GM12891 (cell line): ENCODE measurements around the gene TMEM41B.
A peak's percentile ranks its signal among the peaks of the same experiment; 100 is the strongest.
"Not testable (repeated sequence)": the region's sequence is repeated elsewhere in the genome, so short reads cannot be mapped to it uniquely, and the experiment has no call there.

Source experiments
- DNase-seq: peaks from one replicate; pipeline ENCODE4 v3.0.0; 2011; ENCODE audit warnings: low spot score; ENCODE audit not compliant: insufficient read length
- FAIRE-seq: peaks from 2 replicates; lab custom pipeline; 2011; peaks lifted over from hg19 to GRCh38; lab: Jason Lieb, UNC
- PAX5 ChIP-seq: IDR thresholded peaks from 2 replicates; pipeline ENCODE4 v1.6.1; 2011; ENCODE audit warnings: low read length, moderate library complexity, mild to moderate bottlenecking; ENCODE audit not compliant: insufficient read depth, severe bottlenecking
- POLR2A ChIP-seq: IDR thresholded peaks from 2 replicates; pipeline ENCODE4 v1.6.1; 2011; ENCODE audit warnings: low read depth, low read length, control low read depth
- POLR2AphosphoS5 ChIP-seq: IDR thresholded peaks from 2 replicates; pipeline ENCODE4 v1.6.1; 2011; ENCODE audit warnings: low read depth, low read length, control low read depth
- POU2F2 ChIP-seq: IDR thresholded peaks from 2 replicates; pipeline ENCODE4 v1.6.1; 2011; ENCODE audit warnings: low read depth, mild to moderate bottlenecking, control low read depth, low read length, moderate library complexity
- SPI1 ChIP-seq: IDR thresholded peaks from 2 replicates; pipeline ENCODE4 v1.6.1; 2011; ENCODE audit warnings: low read depth, low read length, control low read depth
- TAF1 ChIP-seq: IDR thresholded peaks from 2 replicates; pipeline ENCODE4 v1.6.1; 2011; ENCODE audit warnings: low read depth, low read length, control low read depth

The TMEM41B gene

DNA sequence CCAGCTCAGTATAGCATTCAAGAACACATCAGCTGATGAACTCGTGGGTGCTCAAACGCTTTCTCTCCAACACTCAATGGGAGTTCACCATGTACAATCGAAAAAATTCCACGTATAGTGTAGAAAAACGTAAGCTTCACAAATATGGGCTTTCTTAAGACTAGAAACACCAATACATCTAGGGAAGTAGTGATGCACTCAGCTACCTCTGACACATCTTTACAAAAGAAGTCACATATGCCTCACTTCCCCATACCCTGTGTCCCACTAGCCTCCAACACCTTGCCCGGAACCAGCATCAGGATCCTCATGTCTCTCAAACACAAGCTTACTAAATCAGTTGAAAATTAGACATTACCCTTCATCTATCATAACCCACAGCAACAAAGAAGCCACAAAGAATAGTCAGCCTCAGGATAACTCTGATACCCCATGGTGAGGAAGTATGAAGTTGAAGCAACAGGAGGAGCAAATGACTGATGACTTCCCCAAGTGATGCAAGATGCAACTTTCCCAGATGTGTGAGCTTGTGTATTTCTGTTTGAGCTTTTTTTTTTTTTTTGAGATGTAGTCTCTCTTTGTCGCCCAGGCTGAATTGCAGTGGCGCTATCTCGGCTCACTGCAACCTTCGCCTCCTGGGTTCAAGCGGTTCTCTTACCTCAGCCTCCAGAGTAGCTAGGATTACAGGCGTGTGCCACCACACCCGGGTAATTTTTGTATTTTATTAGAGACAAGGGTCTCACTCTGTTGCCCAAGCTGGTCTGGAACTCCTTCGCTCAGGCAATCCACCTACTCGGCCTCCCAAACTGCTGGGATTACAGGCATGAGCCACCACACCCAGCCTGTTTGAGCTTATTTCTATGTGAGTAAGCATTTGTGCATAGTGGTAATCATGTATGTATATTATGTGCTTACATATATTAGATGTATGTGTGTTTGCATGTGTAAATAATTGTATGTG, 40.7 kb downstream of the TMEM41B start:
- TF ChIP-seq SPI1 (peak; percentile 34; the same call in 1 of the 2 replicates), POLR2A (no peak)
- DNase-seq (no peak), FAIRE-seq (peak; percentile 40)

DNA sequence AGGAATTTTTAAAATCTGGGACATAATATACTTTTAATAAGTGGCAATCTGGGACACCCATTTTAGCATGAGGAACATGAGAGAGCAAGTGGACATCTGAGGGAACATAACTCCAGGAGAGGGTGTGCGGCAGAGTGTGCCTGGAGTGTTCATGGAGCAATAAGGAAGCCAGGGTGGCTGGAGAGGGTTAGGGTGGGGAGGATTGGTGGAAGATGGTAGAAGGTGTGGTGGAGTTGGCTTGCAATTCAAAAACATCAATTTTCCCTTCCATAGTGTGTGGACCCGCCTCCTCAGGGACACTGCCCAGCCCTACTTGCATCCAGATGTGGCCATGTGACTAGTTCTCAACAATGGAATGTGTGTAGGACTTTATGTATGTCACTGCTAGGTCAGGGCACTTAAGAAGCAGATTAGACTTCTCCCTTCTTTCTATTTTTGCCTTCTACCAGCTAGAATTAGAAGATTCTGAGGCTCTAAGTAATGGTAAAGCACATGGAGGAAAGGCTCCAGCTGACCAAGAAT, 44.8 kb downstream of the TMEM41B start:
- DNase-seq (no peak), FAIRE-seq (peak; percentile 20)
- TF ChIP-seq POLR2AphosphoS5 = no peak
- no peak for TF ChIP-seq POLR2A
- no peak for TF ChIP-seq PAX5
- no peak for TF ChIP-seq SPI1
- no peak for TF ChIP-seq POU2F2
- TF ChIP-seq TAF1 = no peak

DNA sequence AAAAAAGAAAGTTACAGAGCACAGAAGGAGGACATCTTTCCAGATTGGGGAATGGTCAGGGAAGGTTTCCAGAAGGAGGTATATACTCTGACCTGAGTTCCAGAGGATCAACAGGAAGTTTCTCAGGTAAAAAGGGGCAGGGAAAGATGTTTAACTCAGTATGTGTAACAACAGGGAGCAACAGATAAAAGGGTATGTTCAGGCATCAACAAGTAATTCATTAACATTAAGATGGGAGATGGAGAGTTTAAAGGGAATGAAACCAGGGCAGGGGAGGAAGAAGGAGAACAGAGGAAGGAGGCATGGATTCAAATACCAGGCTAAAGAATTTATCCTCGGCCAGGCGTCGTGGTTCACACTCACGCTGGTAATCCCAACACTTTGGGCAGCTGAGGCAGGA, 46.7 kb downstream of the TMEM41B start:
- DNase-seq (no peak), FAIRE-seq (no peak)
- TF ChIP-seq POLR2A (no peak), POLR2AphosphoS5 (no peak), PAX5 (no peak), TAF1 (no peak), SPI1 (no peak), POU2F2 (no peak)

DNA sequence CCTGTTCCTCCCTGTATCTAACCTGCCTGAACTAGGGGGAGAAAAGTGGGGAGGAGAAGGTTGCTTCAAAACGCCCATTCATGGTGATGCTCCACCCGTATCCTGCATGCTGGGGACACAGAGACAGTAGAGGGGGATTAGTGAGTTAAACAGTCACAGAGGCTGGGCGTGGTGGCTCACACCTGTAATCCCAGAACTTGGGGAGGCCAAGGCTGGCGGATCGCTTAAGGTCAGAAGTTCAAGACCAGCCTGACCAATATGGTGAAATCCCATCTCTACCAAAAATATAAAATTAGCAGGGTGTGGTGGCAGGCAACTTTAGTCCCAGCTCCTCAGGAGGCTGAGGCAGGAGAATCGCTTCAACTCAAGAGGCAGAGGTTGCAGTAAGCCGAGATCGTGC, 47.5 kb downstream of the TMEM41B start:
- FAIRE-seq (no peak), DNase-seq (no peak)
- no peak for TF ChIP-seq TAF1
- TF ChIP-seq POLR2A = no peak
- TF ChIP-seq POLR2AphosphoS5 = no peak
- TF ChIP-seq POU2F2 = no peak
- no peak for TF ChIP-seq SPI1
- TF ChIP-seq PAX5 = no peak

GRCh38 chr11:9266132-9266736, 48.2 kb downstream of the TMEM41B start:
- DNase-seq (no peak), FAIRE-seq (no peak)
- TF ChIP-seq POU2F2 = no peak
- TF ChIP-seq SPI1 = no peak
- TF ChIP-seq TAF1 = no peak
- TF ChIP-seq PAX5 = no peak
- no peak for TF ChIP-seq POLR2AphosphoS5
- no peak for TF ChIP-seq POLR2A

GRCh38 chr11:9265211-9266131, 48.9 kb downstream of the TMEM41B start, which contains the start of gene DENND5A:
Gene DENND5A, minus strand, starts transcription at chr11:9265350. Its CDS starts 281 bp downstream, at chr11:9265069.
- FAIRE-seq (peak; percentile 81), DNase-seq (peak; percentile 89)
- no peak for TF ChIP-seq TAF1
- peak; percentile 6 for TF ChIP-seq PAX5
- peak; percentile 29; the same call in 1 of the 2 replicates for TF ChIP-seq POLR2A
- peak; percentile 55; the same call in 1 of the 2 replicates for TF ChIP-seq POLR2AphosphoS5
- TF ChIP-seq POU2F2 = no peak

DNA sequence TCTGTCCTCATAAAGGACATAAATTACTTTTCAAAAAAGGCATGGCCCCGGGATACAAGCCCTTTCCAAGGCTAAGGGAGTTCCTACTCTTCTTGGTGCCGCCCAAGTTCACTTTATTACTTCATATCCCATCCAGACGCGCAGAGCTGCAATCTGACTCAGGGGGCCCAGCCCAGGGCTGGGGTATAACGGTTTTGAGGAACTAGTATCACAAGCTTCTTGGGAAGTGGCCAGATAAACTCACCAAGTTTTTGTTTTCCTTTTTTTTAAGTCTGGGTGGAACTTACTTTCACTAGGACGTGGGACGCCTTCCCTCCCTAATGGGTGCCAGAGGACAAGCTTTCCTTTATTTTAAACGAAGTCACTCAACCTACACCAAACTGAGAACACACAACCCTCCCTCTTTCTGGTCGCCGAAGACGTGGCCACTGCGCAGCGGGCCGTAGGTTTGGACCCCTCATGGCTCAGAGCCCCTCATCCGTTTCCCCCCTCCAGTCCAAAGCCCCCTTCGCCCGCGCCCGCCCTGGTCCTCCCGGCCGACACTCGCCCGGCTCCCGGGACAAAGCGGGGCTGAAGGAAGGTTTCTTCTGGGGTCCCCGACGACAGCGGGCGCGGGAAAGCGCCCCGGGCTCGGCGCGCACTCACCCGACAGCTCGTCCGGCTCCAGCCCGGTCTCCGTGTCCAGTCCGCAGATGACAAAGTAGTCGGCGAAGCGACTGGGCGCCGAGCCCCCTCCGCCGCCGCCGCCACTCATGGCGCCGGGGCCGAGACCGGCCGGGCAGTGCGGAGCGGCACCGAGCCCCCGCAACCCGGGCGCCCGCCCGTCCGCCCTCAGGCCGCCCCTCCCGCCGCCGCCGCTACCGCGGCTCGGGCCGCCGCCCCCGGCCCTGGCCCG, 49.8 kb downstream of the TMEM41B start:
- TF ChIP-seq SPI1 (0 out of 2 replicates have a peak, but pooled peaks have one; percentile 17), POLR2A (no peak), POLR2AphosphoS5 (0 out of 2 replicates have a peak, but pooled peaks have one; percentile 9)
- FAIRE-seq (no peak), DNase-seq (peak; percentile 30)

DNA sequence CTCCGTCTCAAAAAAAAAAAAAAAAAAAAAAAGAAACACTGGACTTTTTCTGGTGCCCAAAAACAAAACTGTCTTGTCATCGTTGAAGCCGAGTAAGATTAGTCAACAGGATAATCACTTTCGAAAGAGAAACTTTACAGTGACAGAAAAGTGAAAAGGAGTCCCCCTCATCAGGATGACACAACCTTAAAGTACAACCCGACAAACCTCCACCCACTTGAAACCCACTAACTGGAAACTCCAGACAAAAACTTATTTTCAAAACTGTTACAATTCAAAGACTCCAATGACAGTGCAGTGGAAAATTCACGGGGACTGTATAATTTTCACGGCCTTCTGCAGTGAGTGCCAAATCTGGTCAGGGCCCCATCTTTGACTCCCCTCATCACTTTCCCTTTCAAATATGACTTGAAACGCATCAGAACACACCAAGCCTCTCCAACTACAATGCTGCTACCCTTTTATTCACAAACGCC, 50.5 kb downstream of the TMEM41B start:
- FAIRE-seq (no peak), DNase-seq (peak; percentile 66)
- peak; percentile 48; the same call in 1 of the 2 replicates for TF ChIP-seq POU2F2
- TF ChIP-seq SPI1 = no peak
- TF ChIP-seq POLR2AphosphoS5 = no peak
- no peak for TF ChIP-seq PAX5

GRCh38 chr11:9260838-9261146, 53.6 kb downstream of the TMEM41B start:
- FAIRE-seq = peak; percentile 9
- not testable (repeated sequence) for DNase-seq
